Measurements from ENCODE around the gene TPTE.
"Not testable (repeated sequence)": the region's sequence is repeated elsewhere in the genome, so short reads cannot be mapped to it uniquely, and the experiment has no call there.

- not testable (repeated sequence) for TF ChIP-seq CTCF, POLR2A (IDR thresholded peaks at IDR 0.05)
Measured at GRCh38 chr21:10631316-10631715, 109.9 kb downstream of the TPTE start.

All from uterus (tissue), 2 donors.